Measurements from ENCODE around the gene ATP9A. TPM values are rescaled to one million over a fixed set of nuclear protein-coding genes. Genes with fewer than 3 reads are reported as not detected.
"Not testable (repeated sequence)": the region's sequence is repeated elsewhere in the genome, so short reads cannot be mapped to it uniquely, and the experiment has no call there.

ATP9A gene
- under 1 TPM; 0.58 to 0.65 TPM for total RNA-seq

- Mint-ChIP-seq H3K36me3 (ENCODE audit: low read depth) (no peaks in the 10 kb centered on the region), H3K9me3 (no peaks in the 10 kb centered on the region), H3K4me1 (ENCODE audit: low read depth) (peaks cover 10% of the 10 kb centered on the region), H3K27me3 (peaks cover 29% of the 10 kb centered on the region), H3K4me3 (peak within 1 kb of the TSS; percentile 57), H3K27ac (no peak within 1 kb of the TSS)
- peak; percentile 8 for DNase-seq
- intact Hi-C loops (cut with micrococcal nuclease), result no loop called here
- TF ChIP-seq CTCF (IDR thresholded peaks at IDR 0.05), result no peak
- ChIA-PET CTCF (interaction anchor here (0.9 to 1.3 kb wide), 2 partner anchors 32 to 67 kb away, joined by 3 to 4 read pairs; no protein-coding TSS in a partner anchor), POLR2A (no interaction called here)
- ATAC-seq, result no peak
Observed at GRCh38 chr20:51767867-51768758, at the start of gene ATP9A. Gene ATP9A, minus strand, starts transcription at chr20:51768390. Its CDS starts 21 bp downstream, at chr20:51768369.

- H3K27ac Mint-ChIP-seq; CTCF ChIA-PET; ATAC-seq; H3K9me3 Mint-ChIP-seq; H3K27me3 Mint-ChIP-seq; DNase-seq; H3K36me3 Mint-ChIP-seq (ENCODE audit: low read depth); H3K4me1 Mint-ChIP-seq (ENCODE audit: low read depth); intact Hi-C loops (cut with micrococcal nuclease); POLR2A ChIA-PET; H3K4me3 Mint-ChIP-seq: not testable (repeated sequence)
Observed at GRCh38 chr20:51816856-51817255, 48.7 kb upstream of the ATP9A start.

GRCh38 chr20:51815383-51816076 lies 47.3 kb upstream of the ATP9A start:
- H3K9me3 Mint-ChIP-seq, result no peaks in the 10 kb centered on the region
- ATAC-seq (no peak), DNase-seq (no peak)
- no peak overlapping the region for H3K27ac Mint-ChIP-seq
- H3K4me1 Mint-ChIP-seq (ENCODE audit: low read depth), result no peaks in the 10 kb centered on the region
- no peak for TF ChIP-seq CTCF (IDR thresholded peaks at IDR 0.05)
- CTCF ChIA-PET, result no interaction called here
- H3K4me3 Mint-ChIP-seq, result no peak overlapping the region
- POLR2A ChIA-PET, result no interaction called here
- H3K36me3 Mint-ChIP-seq (ENCODE audit: low read depth), result no peaks in the 10 kb centered on the region
- peaks cover 6% of the 10 kb centered on the region for H3K27me3 Mint-ChIP-seq
- intact Hi-C loops (cut with micrococcal nuclease), result no loop called here

- POLR2A ChIA-PET, result no interaction called here
- peaks cover 3% of the 10 kb centered on the region for H3K27me3 Mint-ChIP-seq
Observed at GRCh38 chr20:51812861-51813260, 44.7 kb upstream of the ATP9A start.

More at GRCh38 chr20:51812861-51813260, 44.7 kb upstream of the ATP9A start:
- intact Hi-C loops (cut with micrococcal nuclease), result no loop called here
- ATAC-seq (no peak), DNase-seq (no peak)
- Mint-ChIP-seq H3K36me3 (ENCODE audit: low read depth) (no peaks in the 10 kb centered on the region), H3K9me3 (no peaks in the 10 kb centered on the region), H3K27ac (no peak overlapping the region), H3K4me1 (ENCODE audit: low read depth) (no peaks in the 10 kb centered on the region), H3K4me3 (no peak overlapping the region)
- CTCF ChIA-PET, result no interaction called here
- no peak for TF ChIP-seq CTCF (IDR thresholded peaks at IDR 0.05)

Measured in activated CD8-positive, alpha-beta T cell treated with anti-CD3 and anti-CD28 coated beads for 36 hours (primary cell).